Activated CD8-positive, alpha-beta memory T cell treated with anti-CD3 and anti-CD28 coated beads, Interleukin-2, amount 10 ng/mL, durations not matched to agents 7 days and 5 days (primary cell): Measurements from ENCODE around the gene SLC25A53. TPM values are rescaled to one million over a fixed set of nuclear protein-coding genes. Genes with fewer than 3 reads are reported as not detected.
"Not testable (repeated sequence)": the region's sequence is repeated elsewhere in the genome, so short reads cannot be mapped to it uniquely, and the experiment has no call there.

ENCODE experiments used
- ATAC-seq: fragments of 150-1000 bp; cut with Tn5 transposase; one replicate; pipeline ENCODE4 v1.10.0; 2021; ENCODE audit warnings: moderate library complexity
- CTCF ChIA-PET: fragments of 350-600 bp; sonication (Branson Sonifier 250); formaldehyde crosslinking; loops from one replicate; lab custom pipeline; 2021; ENCODE audit warnings: antibody characterized with exemption; lab: Charles Lee
- DNase-seq: peaks from one replicate; pipeline ENCODE4 v3.0.0-alpha.2; 2020
- H3K27ac Mint-ChIP-seq: one replicate; pipeline ENCODE4 v1.8.0; 2021; ENCODE audit warnings: mild to moderate bottlenecking, mixed read lengths
- H3K27me3 Mint-ChIP-seq: one replicate; pipeline ENCODE4 v1.8.0; 2021; ENCODE audit warnings: mixed read lengths
- H3K36me3 Mint-ChIP-seq: one replicate; pipeline ENCODE4 v1.8.0; 2021; ENCODE audit warnings: mild to moderate bottlenecking, mixed read lengths
- H3K4me1 Mint-ChIP-seq: one replicate; pipeline ENCODE4 v1.8.0; 2021; ENCODE audit warnings: mixed read lengths
- H3K4me3 Mint-ChIP-seq: one replicate; pipeline ENCODE4 v1.8.0; 2021; ENCODE audit warnings: mild to moderate bottlenecking, moderate library complexity, mixed read lengths
- H3K9me3 Mint-ChIP-seq: one replicate; pipeline ENCODE4 v1.8.0; 2022; ENCODE audit warnings: low read depth, mixed read lengths
- total RNA-seq, 2 experiments: library from RNA; stranded (reverse); gene quantifications; one replicate each; pipeline ENCODE4 v1.2.3, GENCODE V29; 2021

The SLC25A53 gene
- total RNA-seq, 2 experiments from 2014 or later: 7.4 to 9.6 TPM

DNA sequence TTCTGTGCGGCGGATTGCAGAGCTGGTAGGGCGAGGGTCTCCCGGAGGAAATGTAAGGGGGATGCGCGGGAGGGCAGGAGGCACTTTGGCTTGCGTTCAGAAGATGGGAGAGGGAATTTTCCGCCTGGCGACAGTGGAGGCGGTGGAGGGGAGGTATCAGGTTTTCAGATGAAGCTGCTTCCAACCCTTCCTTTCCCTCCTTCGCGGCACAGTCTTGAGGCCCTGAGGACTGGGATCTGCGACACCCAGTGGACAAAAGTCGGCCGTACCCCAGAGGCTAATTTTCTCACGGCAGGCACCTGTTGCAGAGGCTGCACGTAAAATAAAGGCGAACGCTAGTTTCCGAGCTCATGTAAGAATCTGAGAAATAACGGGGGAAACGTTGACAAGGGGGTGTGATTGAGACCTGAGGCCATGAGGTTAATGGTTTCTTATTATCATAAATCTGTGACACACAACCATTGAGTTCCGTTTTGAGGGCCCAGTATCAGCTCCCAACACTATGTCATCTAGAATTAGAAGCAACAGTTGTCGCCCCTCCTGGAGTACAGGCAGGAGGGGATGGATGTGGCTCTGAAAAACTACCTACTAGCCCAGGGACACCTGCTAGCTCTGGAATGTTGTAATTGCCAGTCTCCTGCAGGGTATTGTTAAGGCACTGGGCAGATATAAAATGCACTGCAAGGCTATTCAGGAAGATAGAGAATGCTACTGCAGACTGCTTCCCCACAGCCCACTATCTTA is 43.4 kb downstream of the SLC25A53 start:
- DNase-seq (peak; percentile 74), ATAC-seq (peak; percentile 57)
- Mint-ChIP-seq H3K4me3 (peak overlapping the region; percentile 78), H3K4me1 (peaks cover 47% of the 10 kb centered on the region), H3K36me3 (no peaks in the 10 kb centered on the region), H3K27ac (peak overlapping the region; percentile 89), H3K27me3 (no peaks in the 10 kb centered on the region), H3K9me3 (no peaks in the 10 kb centered on the region)
- CTCF ChIA-PET: interaction anchor here (0.9 to 3.4 kb wide), 9 partner anchors 10 to 195 kb away, joined by 3 to 25 read pairs (median 8); partner anchors contain the start of genes FAM199X and SLC25A53

GRCh38 chrX:104112326-104112951 is 44.4 kb downstream of the SLC25A53 start, which contains the start of gene ZCCHC18:
Gene ZCCHC18 (plus strand): TSS chrX:104112523. CDS start chrX:104114112, 1,589 bp downstream.
- no peaks in the 10 kb centered on the region for H3K36me3 Mint-ChIP-seq
- DNase-seq: peak; percentile 62
- peaks cover 45% of the 10 kb centered on the region for H3K4me1 Mint-ChIP-seq
- H3K27me3 Mint-ChIP-seq: no peaks in the 10 kb centered on the region
- CTCF ChIA-PET: interaction anchor here (1.3 to 3.4 kb wide), 7 partner anchors 9 to 194 kb away, joined by 4 to 25 read pairs (median 8); partner anchors contain the start of genes FAM199X and SLC25A53
- H3K9me3 Mint-ChIP-seq: no peaks in the 10 kb centered on the region
- peak; percentile 62 for ATAC-seq
- peak within 1 kb of the TSS; percentile 78 for H3K4me3 Mint-ChIP-seq
- peak within 1 kb of the TSS; percentile 89 for H3K27ac Mint-ChIP-seq

GRCh38 chrX:104110491-104111240 is 46.1 kb downstream of the SLC25A53 start:
- Mint-ChIP-seq H3K4me1 (peaks cover 42% of the 10 kb centered on the region), H3K4me3 (peak overlapping the region; percentile 78), H3K27ac (peak overlapping the region; percentile 89)
- DNase-seq (peak; percentile 41), ATAC-seq (peak; percentile 43)
- CTCF ChIA-PET: interaction anchor here (1.3 to 3.4 kb wide), 2 partner anchors 46 to 55 kb away, joined by 3 to 12 read pairs; partner anchors contain the start of gene SLC25A53
- not testable (repeated sequence) for H3K36me3 Mint-ChIP-seq, H3K9me3 Mint-ChIP-seq, H3K27me3 Mint-ChIP-seq

DNA sequence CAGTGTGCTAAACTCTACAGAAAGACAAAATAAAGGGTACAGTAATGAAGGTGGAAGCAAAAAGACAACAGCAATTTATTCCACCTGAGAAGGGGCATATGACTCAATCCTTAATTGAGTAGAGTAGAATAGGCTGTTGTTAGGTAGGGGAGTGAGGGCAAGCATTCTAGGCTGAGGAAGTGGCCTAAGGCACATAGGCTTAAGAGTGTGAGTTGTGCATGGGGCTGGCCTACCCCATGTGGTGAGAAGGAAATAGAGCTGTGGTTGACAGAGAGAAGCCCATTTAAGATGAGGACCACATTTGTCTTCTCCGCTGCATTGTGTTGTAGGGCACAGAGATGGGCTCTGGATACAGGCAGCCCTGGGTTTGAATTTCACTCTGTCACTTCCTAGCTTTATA is 47.9 kb downstream of the SLC25A53 start:
- Mint-ChIP-seq H3K36me3 (no peaks in the 10 kb centered on the region), H3K9me3 (no peaks in the 10 kb centered on the region), H3K4me3 (peak overlapping the region; percentile 40), H3K27me3 (no peaks in the 10 kb centered on the region), H3K4me1 (peaks cover 42% of the 10 kb centered on the region), H3K27ac (peak overlapping the region; percentile 89)
- DNase-seq (peak; percentile 62), ATAC-seq (peak; percentile 31)
- CTCF ChIA-PET: interaction anchor here (0.7 to 1.6 kb wide), 2 partner anchors 14 to 17 kb away, joined by 3 to 5 read pairs; no protein-coding TSS in a partner anchor

GRCh38 chrX:104105330-104106262 is 51.2 kb downstream of the SLC25A53 start:
- no peak overlapping the region for H3K27ac Mint-ChIP-seq
- H3K4me3 Mint-ChIP-seq: no peak overlapping the region
- H3K4me1 Mint-ChIP-seq: peaks cover 28% of the 10 kb centered on the region
- CTCF ChIA-PET: no interaction called here
- DNase-seq (no peak), ATAC-seq (no peak)
- H3K9me3 Mint-ChIP-seq: no peaks in the 10 kb centered on the region
- H3K27me3 Mint-ChIP-seq: no peaks in the 10 kb centered on the region
- H3K36me3 Mint-ChIP-seq: peaks cover 3% of the 10 kb centered on the region

GRCh38 chrX:104104676-104105075 is 52.1 kb downstream of the SLC25A53 start:
- H3K4me1 Mint-ChIP-seq: peaks cover 21% of the 10 kb centered on the region
- no peaks in the 10 kb centered on the region for H3K9me3 Mint-ChIP-seq
- no peaks in the 10 kb centered on the region for H3K27me3 Mint-ChIP-seq
- no peak overlapping the region for H3K4me3 Mint-ChIP-seq
- ATAC-seq: no peak
- no peak for DNase-seq
- CTCF ChIA-PET: interaction anchor here (2.3 kb wide), 1 partner anchor 8 kb away, joined by 7 read pairs; the partner anchor contains the start of gene ZCCHC18
- H3K36me3 Mint-ChIP-seq: peaks cover 3% of the 10 kb centered on the region
- H3K27ac Mint-ChIP-seq: no peak overlapping the region

DNA sequence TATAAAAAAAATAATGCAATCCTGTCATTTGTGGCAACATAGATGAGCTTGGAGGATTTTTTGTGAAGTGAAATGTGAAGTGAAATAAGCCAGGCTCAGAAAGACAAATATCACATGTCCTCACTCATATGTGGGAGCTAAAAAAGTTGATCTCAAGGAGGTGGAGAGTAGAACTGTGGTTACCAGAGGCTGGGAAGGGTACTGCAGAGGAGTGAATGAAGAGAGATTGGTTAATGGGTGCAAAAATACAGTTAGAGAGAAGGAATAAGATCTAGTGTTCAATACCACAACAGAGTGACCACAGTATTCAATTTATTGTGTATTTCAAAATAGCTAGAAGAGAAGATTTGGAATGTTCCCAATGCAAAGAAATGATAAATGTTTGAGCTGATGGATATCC is 57.9 kb downstream of the SLC25A53 start:
- Mint-ChIP-seq H3K36me3 (peaks cover 3% of the 10 kb centered on the region), H3K9me3 (no peaks in the 10 kb centered on the region), H3K4me3 (no peak overlapping the region), H3K27ac (no peak overlapping the region), H3K4me1 (peaks cover 3% of the 10 kb centered on the region), H3K27me3 (no peaks in the 10 kb centered on the region)
- no peak for ATAC-seq
- DNase-seq: no peak
- CTCF ChIA-PET: interaction anchor here (1.0 to 3.1 kb wide), 3 partner anchors 14 to 180 kb away, joined by 4 to 25 read pairs (median 10); partner anchors contain the start of gene ZCCHC18

DNA sequence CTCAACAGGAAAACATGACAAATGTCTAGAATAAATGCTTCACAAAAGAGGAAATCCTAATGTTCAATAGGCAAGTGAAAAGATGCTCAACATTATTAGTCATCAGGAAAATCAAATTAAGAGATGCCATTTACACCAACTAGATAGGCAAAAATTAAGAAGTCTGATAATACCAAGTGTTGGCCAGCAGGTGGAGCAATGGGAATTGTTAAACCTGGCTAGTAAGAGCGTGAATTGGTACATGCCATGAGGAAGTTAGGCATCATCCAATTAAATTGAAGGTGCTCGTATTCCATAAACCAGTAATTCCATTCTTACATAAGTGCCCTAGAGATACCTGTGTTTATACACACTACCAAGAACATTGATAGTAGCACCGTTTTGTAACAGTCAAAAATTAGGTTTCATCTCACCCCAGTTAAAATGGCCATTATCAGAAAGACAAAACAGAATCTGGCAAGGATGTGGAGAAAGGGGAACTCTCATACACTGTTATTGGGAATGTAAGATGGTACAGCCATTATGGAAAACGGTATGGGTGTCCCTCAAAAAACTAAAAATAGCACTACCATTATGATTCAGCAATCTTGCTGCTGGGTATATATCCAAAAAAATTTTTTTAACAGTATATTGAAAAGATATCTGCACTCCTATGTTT is 58.5 kb downstream of the SLC25A53 start:
- CTCF ChIA-PET: interaction anchor here (1.0 to 3.1 kb wide), 3 partner anchors 15 to 180 kb away, joined by 4 to 25 read pairs (median 10); partner anchors contain the start of gene ZCCHC18

DNA sequence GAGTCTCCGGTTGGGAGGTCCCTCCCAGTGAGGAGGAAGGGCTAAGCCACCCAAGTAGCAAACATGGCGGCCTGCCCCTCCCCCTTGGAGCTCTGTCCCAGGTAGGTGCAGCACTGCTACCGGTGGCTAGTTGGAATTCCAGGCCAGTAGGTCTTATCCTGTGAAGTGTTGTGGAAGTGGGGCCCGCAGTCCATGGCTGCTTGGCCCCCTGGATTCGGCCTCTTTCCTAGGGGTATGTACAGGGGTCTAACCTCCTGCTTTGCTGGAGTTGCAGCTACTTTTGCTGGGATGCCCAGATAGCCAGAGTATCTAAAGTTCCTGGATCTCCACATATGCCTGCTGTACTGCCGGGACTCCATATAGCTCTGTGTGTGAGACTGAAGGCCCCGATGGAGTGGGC is 70.9 kb downstream of the SLC25A53 start:
- ATAC-seq (no peak), DNase-seq (no peak)
- H3K27me3 Mint-ChIP-seq: peaks cover 6% of the 10 kb centered on the region
- no peak overlapping the region for H3K27ac Mint-ChIP-seq
- no peaks in the 10 kb centered on the region for H3K36me3 Mint-ChIP-seq
- no peaks in the 10 kb centered on the region for H3K4me1 Mint-ChIP-seq
- CTCF ChIA-PET: no interaction called here
- no peak overlapping the region for H3K4me3 Mint-ChIP-seq
- no peaks in the 10 kb centered on the region for H3K9me3 Mint-ChIP-seq

More for the DNA sequence above, 58.5 kb downstream of the SLC25A53 start:
- ATAC-seq (peak; percentile 55), DNase-seq (peak; percentile 55)
- Mint-ChIP-seq H3K4me1 (peaks cover 3% of the 10 kb centered on the region), H3K36me3 (peaks cover 2% of the 10 kb centered on the region), H3K27ac (no peak overlapping the region), H3K9me3 (no peaks in the 10 kb centered on the region), H3K27me3 (no peaks in the 10 kb centered on the region), H3K4me3 (no peak overlapping the region)

DNA sequence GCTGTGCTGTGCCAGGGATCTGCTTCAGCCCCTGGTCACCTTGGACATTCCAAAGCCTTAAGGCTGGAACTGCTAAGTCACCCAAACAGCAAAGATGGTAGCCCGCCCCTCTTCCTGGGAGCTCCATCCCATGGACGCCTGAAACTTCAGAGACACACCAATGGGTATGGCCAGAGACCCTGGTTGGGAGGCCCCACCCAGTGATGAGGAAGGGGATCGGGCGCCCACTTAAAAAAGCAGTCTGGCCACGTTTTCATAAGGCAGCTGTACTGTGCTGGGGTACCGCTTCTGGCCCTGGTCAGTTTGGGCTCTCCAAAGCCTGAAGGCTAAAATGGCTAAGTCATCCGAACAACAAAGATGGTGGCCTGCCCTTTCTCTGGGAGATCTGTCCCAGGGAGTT is 71.3 kb downstream of the SLC25A53 start:
- no peak for DNase-seq
- H3K36me3 Mint-ChIP-seq: no peaks in the 10 kb centered on the region
- H3K4me1 Mint-ChIP-seq: no peaks in the 10 kb centered on the region
- no peak overlapping the region for H3K27ac Mint-ChIP-seq
- H3K9me3 Mint-ChIP-seq: no peaks in the 10 kb centered on the region
- ATAC-seq: no peak
- H3K4me3 Mint-ChIP-seq: no peak overlapping the region
- CTCF ChIA-PET: no interaction called here
- peaks cover 6% of the 10 kb centered on the region for H3K27me3 Mint-ChIP-seq

DNA sequence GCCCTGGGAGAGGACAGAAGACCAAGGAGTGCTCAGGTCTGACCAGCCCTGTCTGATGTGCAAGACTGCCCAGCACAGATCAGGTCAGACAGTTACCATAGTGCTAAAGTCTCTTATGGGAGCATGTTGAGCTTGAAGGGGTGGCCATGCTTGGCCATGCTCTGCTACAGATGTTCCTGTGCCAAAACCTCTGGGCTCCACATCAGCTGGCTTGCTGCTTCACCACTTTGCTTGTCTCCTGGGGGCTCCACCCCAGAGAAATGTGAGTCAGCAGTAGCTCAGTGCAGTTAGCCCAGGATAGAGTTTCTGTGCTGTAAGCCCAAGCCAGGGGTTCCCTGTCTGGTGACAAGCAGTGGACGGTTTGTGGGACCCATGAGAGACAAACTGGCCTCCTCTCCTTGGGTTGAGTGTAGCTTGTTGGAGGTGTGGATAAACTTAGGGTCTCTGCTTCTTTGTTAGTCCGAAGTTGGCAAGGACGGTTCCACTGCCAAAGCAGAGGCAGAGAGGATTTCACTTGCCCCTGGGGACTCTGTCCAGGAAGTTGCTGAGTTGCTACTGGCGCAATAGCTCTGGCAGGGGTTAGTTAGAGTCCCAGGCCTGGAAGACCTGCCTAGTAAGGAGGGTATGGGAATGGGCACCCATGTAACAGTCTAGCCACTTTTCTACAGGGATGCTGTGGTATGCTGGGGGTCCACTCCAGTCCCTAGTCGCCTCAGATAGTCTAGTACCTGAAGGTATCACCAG is 72.1 kb downstream of the SLC25A53 start:
- H3K4me3 Mint-ChIP-seq: no peak overlapping the region
- ATAC-seq (no peak), DNase-seq (no peak)
- CTCF ChIA-PET: no interaction called here
- H3K4me1 Mint-ChIP-seq: no peaks in the 10 kb centered on the region
- no peaks in the 10 kb centered on the region for H3K9me3 Mint-ChIP-seq
- no peak overlapping the region for H3K27ac Mint-ChIP-seq
- H3K36me3 Mint-ChIP-seq: no peaks in the 10 kb centered on the region
- peaks cover 6% of the 10 kb centered on the region for H3K27me3 Mint-ChIP-seq
